ENCODE results near the gene FPR1.

- no peak for TF ChIP-seq TEAD4 (IDR thresholded peaks at IDR 0.05)
- TF ChIP-seq YY1 (IDR thresholded peaks at IDR 0.05; ENCODE audit: low read depth), result no peak
- TF ChIP-seq MAX (IDR thresholded peaks at IDR 0.05), result no peak
- TF ChIP-seq USF1 (IDR thresholded peaks at IDR 0.05), result no peak
- no peak for TF ChIP-seq EP300 (IDR thresholded peaks at IDR 0.05; ENCODE audit: borderline replicate concordance)
- TF ChIP-seq FOXM1 (IDR thresholded peaks at IDR 0.05; ENCODE audit: borderline replicate concordance, low read depth), result no peak
- no peak for TF ChIP-seq CEBPB (IDR thresholded peaks at IDR 0.05)
- TF ChIP-seq REST (IDR thresholded peaks at IDR 0.05; ENCODE audit: low read depth), result no peak
These were observed 15.8 kb downstream of the FPR1 start for GRCh38 chr19:51735759-51736449.

Measured in Ishikawa (cell line).